G401 (cell line): ENCODE results near the gene TNFRSF6B. TPM values are rescaled to one million over a fixed set of nuclear protein-coding genes. Genes with fewer than 3 reads are reported as not detected.

ENCODE experiments used
- DNase-seq: peaks from one replicate; pipeline ENCODE4 v3.0.0-alpha.2; 2015; ENCODE audit warnings: low spot score
- in situ Hi-C: cut with HindIII; loops from 2 replicates; pipeline ENCODE4 v1.10.0; 2016; ENCODE audit warnings: low sequenced_read_pairs, mixed read lengths
- total RNA-seq: library from RNA; depleted of rRNA; stranded (reverse); fragments of >200 nt; shearing (Covaris generic); gene quantifications from 2 replicates; pipeline ENCODE4 v1.2.3, GENCODE V29; 2014

TNFRSF6B gene
- total RNA-seq, 1 experiment from 2014 or later, result not detected

GRCh38 chr20:63680857-63681608 is 15.4 kb upstream of the TNFRSF6B start:
- DNase-seq, result no peak
- in situ Hi-C loops, result no loop called here

DNA sequence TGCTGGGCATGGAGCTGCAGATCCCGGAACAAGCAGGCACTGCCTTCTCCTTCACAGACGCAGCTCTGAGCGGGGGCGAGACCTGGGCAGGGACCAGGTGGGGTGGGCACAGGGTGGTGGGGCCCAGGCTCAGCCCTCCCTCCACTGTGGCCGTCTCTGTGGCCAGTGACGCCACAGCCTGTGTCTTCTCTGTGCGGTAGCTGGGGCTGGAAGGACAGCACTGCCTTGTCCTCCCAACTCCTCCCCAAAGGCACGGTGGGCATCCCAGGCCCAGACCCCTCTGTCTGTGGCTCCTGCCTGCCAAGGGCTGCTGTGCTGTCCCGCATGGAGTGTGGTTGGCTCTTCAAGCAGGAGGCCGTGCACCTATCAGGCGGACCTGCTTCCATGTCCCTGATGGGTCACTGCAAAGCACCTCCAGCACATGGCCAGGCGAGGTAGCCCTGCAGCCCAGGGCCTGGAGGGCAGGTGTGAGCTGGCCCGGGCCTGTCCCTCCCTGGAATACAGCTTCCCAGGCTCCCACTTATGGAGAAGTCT is 14.8 kb upstream of the TNFRSF6B start:
- in situ Hi-C loops, result no loop called here
- no peak for DNase-seq

- no peak for DNase-seq
- in situ Hi-C loops, result no loop called here
Measured at GRCh38 chr20:63682384-63683139, 13.9 kb upstream of the TNFRSF6B start.

GRCh38 chr20:63685269-63686026 is 11.0 kb upstream of the TNFRSF6B start:
- in situ Hi-C loops, result no loop called here
- DNase-seq, result no peak

DNA sequence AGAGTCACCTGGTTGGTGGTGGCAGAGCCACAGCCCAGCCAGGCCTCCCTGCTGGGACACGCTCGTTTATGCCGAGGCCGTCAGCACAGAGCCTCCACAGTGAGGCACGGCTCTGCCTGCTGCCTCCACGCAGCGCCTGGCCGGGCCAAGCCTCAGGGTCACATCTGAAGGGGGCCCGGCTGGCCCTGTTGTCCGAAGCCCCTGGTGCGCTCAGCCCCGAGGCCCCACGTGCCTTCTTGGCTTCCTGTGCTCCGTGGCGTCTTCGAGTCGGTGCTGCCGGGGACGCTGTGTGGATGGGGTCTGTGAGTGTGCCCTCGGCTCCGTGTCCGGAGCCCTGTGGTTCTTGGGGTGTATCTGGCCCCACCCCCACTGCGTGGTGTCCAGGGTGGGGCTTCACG is 10.4 kb upstream of the TNFRSF6B start:
- in situ Hi-C loops, result no loop called here
- no peak for DNase-seq

DNA sequence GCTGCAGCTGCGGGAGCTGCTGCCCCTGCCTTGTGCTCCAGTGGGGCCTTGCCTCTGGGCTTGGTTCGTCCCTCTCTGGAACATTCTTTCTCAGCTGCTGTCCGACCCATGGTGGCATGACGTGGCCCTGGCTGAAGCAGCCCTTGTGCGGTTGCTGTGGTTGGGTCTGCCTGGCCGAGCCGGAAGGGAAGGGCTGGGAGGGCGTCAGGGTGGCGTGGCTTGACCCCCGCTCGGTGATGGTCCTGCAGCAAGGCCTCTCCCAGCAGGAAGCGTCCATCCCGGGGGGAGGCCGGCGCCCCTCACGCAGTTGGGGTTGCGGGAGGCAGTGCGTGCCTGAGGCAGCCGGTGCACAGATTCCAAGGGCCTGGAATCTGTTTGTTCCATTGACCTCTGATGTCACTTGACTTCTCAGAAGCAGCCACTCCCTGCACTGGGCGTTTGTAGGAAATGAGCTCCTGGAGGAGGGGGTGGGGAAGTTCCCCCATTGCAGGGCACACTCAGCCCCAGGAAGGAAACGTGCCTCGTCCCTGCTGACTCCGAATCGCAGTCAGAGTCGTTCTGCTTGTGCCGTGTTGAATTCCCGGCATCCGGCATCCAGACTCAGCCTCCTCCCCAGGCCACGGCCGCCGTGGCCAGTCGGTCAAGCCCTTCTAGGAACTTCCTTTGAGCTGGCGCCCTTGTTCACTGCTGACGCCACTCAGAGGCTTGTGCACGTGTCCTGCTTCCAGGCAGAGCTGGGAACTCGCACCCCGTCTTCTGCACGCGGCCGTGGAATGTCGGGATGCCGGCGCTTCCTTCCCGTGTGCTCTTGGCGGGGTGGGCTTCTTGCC is 9.7 kb upstream of the TNFRSF6B start:
- in situ Hi-C loops, result no loop called here
- DNase-seq, result no peak

- in situ Hi-C loops, result no loop called here
- no peak for DNase-seq
Measured at GRCh38 chr20:63687419-63688178, 8.9 kb upstream of the TNFRSF6B start.

GRCh38 chr20:63688228-63689045 is 8.0 kb upstream of the TNFRSF6B start:
- in situ Hi-C loops, result no loop called here

DNA sequence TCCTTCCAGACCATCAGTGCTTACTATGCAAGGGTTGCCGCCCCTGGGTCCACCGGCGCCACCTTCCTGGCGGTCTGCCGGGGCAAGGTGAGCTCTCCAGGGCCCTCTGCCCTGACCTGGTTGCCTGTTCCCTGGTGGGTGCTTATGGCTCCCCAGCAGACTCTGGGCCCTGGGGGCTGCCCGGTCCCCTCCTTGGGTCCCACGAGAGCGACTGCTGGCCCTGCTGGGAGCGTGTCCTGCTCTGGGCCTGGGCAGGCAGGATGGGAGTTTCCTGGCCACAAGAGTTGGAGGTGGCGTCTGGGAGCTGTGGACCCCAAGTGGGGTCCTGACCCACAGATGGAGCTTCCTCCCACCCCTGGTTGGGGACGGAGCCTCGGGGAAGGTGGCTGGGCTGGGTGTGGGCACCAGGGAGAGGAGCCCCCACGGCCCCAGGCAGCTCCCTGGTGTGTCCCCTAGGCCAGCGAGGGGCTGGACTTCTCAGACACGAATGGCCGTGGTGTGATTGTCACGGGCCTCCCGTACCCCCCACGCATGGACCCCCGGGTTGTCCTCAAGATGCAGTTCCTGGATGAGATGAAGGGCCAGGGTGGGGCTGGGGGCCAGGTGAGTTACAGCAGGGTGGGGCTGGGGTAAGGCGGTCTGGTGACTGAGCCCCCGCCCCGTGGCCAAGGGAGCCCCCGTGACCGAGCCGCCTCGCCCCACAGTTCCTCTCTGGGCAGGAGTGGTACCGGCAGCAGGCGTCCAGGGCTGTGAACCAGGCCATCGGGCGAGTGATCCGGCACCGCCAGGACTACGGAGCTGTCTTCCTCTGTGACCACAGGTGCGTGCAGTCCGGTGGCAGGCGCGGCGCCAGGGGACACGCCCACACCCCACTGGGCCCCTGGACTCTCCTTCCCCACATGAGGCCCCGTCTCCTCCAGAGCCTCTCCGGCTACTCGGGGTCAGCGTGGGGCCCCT is 7.1 kb upstream of the TNFRSF6B start:
- DNase-seq, result no peak
- in situ Hi-C loops, result no loop called here

More at GRCh38 chr20:63688228-63689045, 8.0 kb upstream of the TNFRSF6B start:
- no peak for DNase-seq

- in situ Hi-C loops, result no loop called here
- no peak for DNase-seq
Measured at GRCh38 chr20:63690003-63690897, 6.2 kb upstream of the TNFRSF6B start.

DNA sequence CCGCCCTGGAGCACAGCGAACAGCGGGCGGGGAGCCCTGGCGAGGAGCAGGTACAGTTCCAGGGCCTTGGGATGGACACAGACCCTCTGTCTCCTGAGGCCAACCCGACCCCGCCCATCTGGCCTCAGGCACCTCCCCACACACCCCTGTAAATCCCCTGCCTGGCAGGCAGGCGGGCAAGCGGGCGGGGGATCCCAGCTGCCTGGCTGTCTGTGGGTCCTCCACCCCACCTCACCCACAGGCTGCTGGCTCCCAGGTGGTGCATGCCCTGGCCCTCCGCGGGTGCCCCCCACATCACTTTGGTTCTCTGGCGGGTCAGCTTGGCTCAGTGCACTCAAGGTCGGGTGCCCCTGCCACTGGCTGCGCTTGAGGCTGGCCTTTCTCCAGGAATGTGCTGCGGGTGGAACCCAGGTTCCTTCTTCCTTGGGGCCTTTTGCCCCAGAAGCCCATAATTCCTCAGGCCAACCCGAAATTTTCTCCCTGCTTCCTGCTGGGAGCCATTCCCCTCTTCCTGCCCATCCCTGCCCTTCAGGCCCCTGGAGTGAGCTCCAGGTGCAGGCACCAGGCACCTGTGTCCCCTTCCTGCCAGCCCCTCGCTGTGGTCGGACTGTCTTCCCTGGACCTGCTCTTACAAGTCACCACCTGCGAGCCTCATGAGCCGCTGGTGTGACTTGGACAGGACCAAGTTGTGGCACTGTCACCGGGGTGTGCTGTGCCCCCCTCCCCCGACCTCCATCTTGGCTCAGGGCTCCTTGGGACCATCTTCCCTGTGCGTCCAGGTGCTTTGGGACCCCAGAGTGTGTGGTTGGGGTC is 5.3 kb upstream of the TNFRSF6B start:
- in situ Hi-C loops, result no loop called here
- DNase-seq, result no peak

GRCh38 chr20:63691711-63692435 is 4.6 kb upstream of the TNFRSF6B start:
- in situ Hi-C loops, result no loop called here
- DNase-seq, result no peak

GRCh38 chr20:63692436-63693082 is 3.9 kb upstream of the TNFRSF6B start:
- peak; percentile 19 for DNase-seq
- in situ Hi-C loops, result no loop called here
